HG02571 (cell line): ENCODE results near the gene DCDC1.
A peak's percentile ranks its signal among the peaks of the same experiment; 100 is the strongest.

Source experiments
- ATAC-seq: cut with Tn5 transposase; IDR thresholded peaks from one replicate; pipeline ENCODE4 v1.9.1; 2021; ENCODE audit warnings: mild to moderate bottlenecking, moderate library complexity; ENCODE audit not compliant: unreplicated experiment

Gene DCDC1, protein sequence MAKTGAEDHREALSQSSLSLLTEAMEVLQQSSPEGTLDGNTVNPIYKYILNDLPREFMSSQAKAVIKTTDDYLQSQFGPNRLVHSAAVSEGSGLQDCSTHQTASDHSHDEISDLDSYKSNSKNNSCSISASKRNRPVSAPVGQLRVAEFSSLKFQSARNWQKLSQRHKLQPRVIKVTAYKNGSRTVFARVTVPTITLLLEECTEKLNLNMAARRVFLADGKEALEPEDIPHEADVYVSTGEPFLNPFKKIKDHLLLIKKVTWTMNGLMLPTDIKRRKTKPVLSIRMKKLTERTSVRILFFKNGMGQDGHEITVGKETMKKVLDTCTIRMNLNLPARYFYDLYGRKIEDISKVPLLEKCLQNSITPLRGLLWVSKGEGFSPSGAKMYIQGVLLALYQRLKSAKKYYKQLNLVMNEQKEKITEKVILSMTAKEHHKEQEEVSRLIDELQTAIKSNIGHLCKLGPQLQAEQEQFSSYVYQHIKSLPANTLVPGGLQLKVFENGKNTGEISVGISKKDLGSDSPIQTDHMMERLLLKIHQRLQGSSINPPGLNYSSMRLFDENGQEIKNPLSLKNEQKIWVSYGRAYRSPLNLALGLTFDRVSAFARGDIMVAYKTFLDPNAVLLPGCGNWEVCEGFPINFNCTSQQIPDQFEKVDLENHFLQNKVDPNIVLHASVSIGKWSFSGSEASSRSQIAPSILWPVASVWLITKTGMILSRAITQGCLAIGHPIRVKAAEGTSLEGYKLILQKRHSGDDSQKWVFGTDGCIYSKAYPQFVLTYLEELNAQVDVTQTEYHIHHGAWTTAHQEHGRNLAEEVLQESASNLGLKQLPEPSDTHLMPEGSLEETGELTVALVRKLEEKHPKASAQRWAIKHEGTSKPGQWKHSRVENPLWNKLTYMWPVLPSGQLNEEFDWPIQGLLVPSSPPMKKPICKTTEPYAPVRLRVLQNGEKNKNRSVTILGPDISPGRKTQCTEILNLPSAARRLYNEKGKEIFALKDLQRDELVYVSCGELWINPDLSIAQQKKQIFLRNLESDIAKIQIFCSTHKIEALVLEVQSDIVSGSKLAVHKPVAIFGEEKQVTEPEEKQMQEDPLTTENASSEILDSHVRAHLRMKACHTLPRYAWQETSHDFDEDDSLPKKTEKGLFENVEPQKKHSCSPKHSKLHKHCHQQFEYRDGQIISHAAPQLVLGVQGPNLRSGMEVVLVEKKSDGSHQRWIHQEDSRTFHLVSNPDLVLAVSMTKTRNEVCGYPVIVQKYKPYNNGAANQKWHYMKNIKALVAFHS (N-terminal part only)

DNA sequence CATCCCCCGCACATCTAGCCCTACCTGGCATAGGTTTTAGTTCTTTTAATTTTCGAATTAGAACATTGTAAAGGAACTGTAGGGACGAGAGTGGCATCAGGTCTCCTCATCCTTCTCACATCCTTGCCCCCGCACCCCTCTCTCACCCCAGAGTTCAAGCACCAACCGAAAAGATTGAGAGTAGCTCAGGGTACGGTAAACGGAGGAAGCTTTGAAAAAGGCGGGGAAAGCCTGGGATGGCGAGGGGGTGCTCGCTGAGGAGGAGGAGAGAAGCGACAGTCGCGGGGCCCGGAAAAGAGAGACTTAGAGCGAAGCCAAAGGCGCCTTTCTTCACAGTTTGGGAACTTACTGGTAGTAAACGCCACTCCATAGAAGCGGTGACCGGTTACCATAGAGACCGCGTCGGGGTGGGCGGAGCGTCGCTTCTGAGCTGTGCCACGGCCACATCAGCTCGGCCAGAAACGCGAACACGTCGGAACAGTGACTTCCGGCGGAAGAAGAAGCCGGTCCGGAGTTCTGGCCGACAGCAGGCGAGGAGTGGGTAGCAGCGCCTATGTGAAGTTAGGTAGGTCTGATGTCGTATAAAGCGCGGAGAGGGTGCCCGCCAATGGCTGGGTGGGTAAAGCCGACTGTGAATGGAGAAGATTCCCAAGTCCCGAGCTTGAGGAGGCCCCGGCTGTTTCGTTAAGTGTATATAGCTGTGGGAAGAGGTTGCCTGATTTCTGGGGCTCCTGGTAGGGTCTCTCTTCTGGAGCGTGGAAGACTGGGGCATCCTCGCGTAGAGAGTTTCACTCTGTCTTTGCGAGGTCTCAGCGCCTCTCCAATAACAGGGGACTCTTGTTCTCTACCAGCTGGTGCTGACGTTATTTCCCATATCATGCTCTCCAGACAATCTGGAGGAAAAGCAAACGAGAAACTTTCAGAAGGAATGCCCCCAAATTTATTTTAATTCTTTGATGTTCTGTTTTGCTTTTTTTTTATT, at the start of gene DCDC1, which contains the start of gene DNAJC24:
DCDC1 (minus strand) TSS at position 392 of the 982 bp plus-strand sequence. CDS start 41,459 bp downstream, outside the sequence.
DNAJC24 (plus strand) TSS at position 513 of the 982 bp plus-strand sequence. CDS start 889 bp downstream, outside the sequence.
- peak; percentile 99 for ATAC-seq

DNA sequence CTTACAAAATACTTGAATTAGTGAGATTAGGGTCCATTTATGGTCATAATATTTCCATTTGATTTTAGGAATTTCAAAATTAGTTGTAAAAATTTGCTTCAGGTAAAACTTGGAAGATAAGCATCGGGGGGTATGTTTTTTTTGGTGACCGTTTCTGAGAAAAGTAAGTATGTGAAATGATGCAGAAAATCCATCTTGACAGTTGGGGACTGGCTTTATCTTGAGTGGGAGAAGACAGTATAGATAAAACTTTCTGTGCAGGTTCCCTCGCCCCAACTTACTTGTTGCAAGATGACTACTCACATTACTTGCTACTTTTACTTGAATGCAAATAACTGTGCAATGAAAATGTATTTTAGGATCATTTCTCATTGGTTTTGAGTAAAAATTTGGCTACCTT, 49.6 kb upstream of the DCDC1 start:
- ATAC-seq, result no peak

DNA sequence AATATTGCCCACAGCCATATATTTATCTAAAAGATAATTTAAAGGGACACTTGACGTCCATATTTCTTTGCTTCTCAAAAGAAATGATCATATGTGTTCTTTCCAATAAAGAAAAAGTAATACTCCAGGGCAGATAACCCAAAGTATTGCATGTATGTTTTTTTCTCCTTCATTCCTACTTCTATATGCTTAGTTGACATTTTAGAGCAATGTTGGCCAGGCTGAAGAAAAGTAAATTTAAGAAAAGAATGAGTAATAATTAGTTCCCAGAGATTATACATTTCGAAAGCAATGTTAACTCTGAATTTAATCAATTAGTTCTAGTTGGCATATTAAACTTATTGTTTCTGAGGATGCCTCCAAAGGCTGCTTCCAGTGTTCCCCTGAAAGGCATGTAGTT, 48.3 kb upstream of the DCDC1 start:
- ATAC-seq, result no peak

DNA sequence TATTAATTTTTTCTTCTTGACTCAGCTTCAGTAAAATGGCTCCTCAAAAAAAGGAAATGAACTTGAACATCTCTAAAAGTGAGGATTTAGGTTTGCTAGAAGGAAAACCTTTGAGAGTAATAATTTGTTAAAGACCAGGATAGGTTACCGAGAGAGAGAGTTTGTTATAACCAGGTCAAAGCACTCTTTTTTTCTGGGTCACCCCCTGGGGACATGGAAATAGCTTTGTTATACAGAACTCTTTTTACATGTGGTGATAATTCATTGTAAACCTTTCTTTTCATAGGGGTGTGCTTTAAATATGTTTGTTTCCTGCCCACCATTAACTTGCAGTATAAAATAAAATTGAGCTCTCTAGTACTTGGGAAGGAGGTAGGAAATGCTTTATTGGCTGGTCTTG, 47.8 kb upstream of the DCDC1 start:
- ATAC-seq, result no peak

DNA sequence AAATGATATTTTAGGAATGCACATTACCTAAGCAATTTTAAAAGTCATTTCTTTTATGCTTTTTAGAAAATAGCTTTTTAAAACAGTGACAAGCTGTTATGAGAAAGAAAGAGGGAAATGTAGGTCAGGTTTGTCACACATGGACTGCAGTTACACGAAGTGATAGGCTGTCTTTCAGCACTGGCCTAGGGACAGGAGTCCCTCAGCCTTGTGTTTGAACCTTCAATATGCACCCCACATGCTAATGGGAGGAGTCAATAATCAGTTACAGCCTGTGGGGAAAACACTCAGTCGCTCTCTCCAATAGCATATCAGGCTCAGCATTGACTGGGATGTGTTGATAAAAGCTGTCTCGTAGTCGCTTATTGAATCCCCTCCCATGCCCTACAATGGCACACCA, 45.9 kb upstream of the DCDC1 start:
- no peak for ATAC-seq

DNA sequence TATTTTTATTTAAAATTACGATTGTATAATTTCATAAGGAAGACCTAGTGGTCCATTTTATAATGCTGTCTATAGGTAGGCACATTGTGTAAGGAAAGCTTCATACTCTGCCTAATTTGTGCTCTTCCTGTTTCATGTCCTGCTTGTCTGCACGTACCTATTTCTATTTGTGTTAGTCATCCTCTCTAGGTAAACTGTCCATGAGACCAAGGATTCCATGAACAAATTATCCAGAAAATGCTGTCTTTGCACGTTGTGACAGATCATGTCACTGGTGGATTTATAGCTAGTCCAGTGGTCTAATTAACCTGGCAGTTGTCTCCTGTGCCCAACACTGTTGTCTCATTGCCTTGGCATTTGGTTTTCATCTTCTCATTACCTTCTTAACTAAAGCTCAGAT, 44.8 kb upstream of the DCDC1 start:
- ATAC-seq, result no peak

DNA sequence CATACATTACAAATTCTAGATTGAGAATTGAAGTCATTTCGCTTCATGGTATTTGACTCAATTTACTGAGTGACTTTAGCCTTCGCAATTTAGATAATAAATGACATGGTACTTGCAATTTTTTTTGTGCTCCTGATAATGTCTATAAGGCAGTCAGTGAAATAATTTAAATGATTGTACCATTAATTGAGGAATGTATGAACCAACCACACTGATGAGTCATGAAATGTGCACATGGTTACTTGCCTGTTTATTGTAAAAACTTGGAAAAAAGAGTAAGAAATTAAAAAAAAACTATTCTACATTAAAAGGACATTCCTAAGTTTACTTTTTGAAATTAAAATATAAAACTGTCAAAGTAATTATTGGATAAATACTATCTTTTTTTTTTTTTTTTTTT, 43.4 kb upstream of the DCDC1 start:
- ATAC-seq, result no peak

DNA sequence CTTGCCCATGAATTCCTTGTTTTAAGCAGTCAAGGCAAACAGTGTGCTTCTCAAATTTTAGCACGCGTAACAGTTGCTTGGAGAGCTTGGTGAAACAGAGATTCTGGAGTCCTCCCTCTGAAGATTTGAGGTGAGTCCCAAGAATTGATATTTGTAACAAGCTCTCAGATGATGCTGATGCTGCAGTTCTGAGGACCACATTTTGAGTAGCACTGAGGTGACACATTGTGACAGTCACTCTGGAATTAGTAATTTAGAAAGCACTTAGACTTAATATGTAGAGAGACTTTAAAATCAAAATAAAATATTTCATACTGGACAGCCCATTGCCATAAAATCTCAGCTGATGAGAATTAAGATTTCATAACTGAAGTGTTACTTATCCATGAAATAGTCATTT, 38.7 kb upstream of the DCDC1 start:
- no peak for ATAC-seq

DNA sequence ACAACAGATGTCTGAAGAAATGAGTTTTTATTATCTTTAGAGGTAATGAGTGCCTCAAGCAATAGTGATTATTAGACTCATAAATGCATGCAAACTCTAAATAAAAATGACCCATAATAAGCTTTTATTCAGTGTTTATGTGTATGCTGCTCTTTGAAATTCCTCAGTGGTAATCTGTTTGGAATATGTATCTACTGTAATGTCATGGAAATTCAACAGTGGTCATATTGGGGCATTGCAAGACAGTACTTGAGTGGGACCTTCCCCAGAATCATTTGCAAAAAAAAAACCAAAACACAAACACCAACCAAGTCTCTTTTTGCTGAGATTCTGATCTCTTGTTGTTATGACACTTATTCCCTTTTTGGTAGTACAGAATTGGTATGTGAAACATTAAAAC, 35.1 kb upstream of the DCDC1 start:
- no peak for ATAC-seq

DNA sequence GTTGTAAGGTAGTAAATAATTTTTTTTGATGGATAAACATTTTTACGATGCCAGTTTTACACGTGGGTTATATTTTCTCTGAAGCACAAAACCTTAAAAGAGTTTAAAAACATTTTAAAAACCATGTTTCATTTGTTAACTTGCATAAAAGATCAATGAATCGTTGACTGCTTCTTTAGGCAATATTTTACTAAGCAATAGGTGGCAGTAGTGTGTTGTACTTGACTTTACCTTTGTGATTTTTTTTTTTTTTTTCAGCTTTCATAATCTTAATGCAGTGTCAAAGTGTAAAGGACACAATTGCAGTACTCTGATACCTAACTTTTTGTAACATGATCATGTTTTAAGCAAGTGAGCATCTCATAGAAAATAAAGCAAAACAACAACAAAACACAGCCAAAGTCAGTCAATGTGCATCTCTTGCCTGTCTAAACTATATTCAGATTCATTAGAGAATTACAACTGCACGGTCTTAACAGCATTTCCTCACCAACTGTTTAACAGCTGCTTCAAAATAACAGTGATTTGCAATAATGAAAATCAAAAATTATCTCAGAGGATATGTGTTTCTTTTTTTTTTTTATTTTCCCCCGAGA, 27.8 kb upstream of the DCDC1 start:
- ATAC-seq, result no peak

DNA sequence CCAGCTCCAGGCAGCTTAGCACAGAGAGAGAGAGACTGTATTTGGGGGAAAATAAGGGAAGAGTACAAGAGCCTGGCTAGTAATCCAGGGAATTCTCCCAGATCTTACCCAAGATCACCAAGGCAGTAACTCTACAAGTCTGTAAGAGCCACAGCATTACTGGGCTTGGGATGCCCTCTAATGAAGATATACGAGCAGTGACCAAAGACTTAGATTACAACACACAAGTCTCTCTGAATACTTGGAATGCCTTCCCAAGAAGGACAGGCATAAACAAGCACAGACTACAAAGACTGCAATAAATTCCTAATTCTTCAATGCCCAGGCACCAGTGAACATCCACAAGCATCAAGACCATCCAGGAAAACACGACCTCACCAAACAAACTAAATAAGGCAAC, 17.8 kb upstream of the DCDC1 start:
- ATAC-seq, result no peak

DNA sequence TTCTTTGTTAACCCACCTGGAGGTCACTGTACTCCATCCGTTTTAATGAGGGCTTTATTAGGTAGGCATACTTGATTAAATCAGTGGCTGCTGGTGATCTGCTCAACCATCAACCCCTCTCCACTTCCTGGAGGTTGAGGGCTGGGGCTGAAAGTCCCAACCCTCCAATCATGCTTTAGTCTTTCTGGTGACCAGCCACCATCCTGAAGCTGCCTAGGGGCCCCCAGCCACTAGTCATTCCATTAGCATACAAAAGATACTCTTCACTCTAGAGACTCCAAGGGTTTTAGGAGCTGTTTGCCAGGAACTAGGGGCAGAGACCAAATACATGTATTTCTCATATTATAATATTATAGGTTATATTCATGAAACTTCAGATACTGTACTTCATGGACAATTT, 13.6 kb upstream of the DCDC1 start:
- no peak for ATAC-seq

DNA sequence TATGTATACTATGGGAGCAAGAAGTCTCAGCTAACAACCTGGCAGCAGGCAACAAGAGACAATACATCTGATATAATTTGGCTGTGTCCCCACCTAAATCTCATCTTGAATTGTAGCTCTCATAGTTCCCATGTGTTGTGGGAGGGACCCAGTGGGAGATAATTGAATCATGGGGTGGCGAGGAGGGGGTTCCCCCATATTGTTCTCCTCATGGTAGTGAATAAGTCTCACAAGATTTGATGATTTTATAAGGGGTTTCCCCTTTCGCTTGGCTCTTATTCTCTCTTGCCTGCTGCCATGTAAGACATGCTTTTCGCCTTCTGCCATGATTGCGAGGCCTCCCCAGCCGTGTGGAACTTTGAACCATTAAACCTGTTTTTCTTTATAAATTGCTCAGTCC, 6.3 kb upstream of the DCDC1 start:
- no peak for ATAC-seq

DNA sequence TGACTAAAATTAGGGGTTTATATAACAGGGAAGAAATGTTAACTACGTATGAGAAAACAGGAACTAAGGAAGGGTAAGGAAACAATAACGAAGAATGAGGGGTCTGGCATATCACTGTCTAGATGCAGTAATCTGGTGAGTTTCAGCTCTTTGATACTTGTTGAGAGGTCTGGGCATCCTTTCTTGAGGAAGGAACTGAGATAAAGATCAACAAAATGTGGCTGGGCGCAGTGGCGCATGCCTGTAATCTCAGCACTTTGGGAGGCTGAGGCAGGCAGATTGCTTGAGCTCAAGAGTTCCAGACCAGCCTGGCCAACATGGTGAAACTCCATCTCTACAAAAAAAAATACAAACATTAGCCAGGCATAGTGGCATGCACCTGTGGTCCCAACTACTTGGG, 2.7 kb downstream of the DCDC1 start:
- no peak for ATAC-seq

DNA sequence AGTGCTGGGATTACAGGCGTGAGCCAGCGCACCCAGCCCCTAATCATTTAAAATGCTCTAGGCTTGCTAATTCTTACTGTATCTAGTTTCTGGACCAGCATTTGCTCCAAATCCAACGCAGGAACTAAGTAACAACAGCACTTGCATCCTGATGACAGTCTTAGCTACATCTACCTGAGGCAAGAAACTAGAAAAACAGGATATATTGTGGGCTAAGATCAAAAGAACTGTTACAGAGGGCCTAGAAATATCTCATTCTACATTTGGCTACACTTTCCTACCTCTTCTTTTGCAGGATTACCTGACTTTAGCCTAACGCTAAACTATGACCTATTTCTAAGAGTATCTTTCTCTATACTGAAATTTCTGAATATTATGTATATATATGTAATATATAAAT, 7.8 kb downstream of the DCDC1 start:
- no peak for ATAC-seq

DNA sequence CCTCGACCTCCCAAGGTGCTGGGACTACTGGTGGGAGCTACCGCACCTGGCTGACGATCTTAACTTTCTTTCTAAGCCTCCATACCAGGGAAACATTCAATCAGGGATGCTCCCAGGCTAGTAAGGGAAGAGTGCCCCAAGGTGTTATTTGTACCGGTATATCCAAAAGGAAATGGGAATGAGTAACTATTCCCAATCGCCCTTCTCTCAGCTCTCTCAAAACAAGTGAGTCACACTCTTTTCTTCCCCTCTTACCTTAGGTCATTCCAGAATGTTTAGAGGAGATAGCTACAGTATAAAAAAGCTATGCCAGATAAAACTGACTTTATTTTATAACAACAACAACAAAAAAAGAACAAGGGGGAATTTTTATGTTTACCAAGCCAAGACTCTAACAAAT, 13.7 kb downstream of the DCDC1 start:
- no peak for ATAC-seq

DNA sequence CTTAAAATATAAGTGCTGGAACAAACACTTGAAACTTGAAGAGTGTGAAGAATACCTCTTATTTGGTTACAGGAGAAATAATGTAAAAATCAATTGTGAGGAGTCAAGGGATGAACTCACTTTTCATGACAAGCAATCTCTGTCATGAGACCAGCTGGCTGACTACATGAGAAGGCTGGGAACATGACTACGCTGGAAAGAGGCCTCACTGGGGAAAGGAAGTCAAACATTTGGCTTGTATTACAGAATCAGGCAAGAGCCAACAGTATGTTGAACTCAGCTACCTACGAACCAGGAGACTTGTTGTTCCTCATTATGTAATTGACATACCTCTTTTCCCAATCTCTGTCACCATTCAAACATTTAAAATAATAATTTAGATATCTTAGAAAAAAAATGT, 14.4 kb downstream of the DCDC1 start:
- no peak for ATAC-seq

DNA sequence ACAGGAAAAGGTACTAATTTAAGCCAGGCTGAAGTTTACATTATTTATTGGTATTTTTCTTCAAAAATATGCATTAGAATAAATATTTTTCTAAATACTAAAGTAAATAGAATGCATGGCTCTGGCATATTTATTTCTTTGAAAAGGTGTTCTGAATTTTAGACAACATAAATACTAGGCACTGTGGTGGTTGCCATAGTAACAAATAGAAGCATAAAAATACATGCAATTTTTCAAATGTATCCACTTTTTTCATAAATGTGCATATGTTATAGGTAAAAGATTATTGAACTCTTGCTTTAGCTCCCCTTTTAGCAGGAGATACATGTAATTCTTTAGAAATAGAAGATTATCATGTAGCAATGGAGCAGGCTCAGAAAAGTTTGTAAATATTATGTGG, 18.4 kb downstream of the DCDC1 start:
- ATAC-seq, result no peak

DNA sequence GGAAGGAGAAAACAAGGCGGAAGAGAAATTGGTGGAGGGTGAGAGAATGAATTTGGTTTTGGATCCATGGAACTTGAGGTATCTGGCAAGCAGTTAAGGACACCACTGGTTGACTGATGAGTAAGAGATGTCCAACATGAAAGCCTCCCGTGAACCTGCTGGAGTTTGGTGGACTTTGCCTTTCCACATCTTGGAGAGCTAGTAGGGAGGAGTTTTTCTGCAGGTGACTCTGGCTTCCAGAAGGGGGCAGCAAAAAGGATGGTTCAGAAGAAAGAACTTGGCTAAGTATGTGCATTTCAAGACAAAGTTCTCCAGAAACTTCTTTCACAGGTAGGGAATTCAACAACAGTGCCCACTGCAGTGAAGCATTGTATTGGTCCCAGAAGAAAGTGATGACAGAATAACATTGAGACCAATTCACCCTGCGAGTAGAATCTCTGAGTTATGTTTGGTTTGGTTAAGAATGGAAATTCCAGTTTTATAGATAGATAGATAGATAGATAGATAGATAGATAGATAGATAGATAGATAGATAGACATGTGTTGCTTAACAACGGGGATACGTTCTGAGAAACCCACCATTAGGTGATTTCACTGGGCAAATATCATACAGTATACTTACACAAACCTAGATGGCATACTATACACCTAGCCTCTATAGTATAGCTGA, 28.5 kb downstream of the DCDC1 start:
- no peak for ATAC-seq
